GM23338 (cell line): ENCODE measurements around the gene FAM161B. TPM values are rescaled to one million over a fixed set of nuclear protein-coding genes. Genes with fewer than 3 reads are reported as not detected.

Experiments
- ATAC-seq: fragments of 200-7000 bp; cut with Tn5 transposase; 3 replicates; pipeline ENCODE4 v1.9.1; 2020
- DNase-seq: peaks from one replicate; pipeline ENCODE4 v3.0.0-alpha.2; 2015; ENCODE audit warnings: low spot score
- H2AFZ ChIP-seq: fragments of 200-600 bp; sonication (generic); 2 replicates; pipeline ENCODE4 v1.8.0; 2016; ENCODE audit warnings: antibody characterized with exemption, mild to moderate bottlenecking, moderate library complexity
- H3F3A ChIP-seq: fragments of 200-600 bp; sonication (generic); replicated peaks from 2 replicates; pipeline ENCODE4 v1.8.0; 2017; ENCODE audit warnings: antibody characterized with exemption, mixed run types, low read depth
- H3K27ac ChIP-seq: fragments of 200-600 bp; sonication (generic); 2 replicates; pipeline ENCODE4 v1.6.1; 2016; ENCODE audit warnings: low read depth
- H3K27me3 ChIP-seq: fragments of 200-600 bp; sonication (generic); 2 replicates; pipeline ENCODE4 v1.8.0; 2016; ENCODE audit warnings: mild to moderate bottlenecking, mixed run types, moderate library complexity; ENCODE audit not compliant: insufficient read depth
- H3K36me3 ChIP-seq: fragments of 200-600 bp; sonication (generic); 2 replicates; pipeline ENCODE4 v1.8.0; 2016; ENCODE audit warnings: mild to moderate bottlenecking; ENCODE audit not compliant: insufficient read depth
- H3K4me1 ChIP-seq: fragments of 200-600 bp; sonication (generic); 2 replicates; pipeline ENCODE4 v1.8.0; 2016; ENCODE audit warnings: mild to moderate bottlenecking, moderate library complexity; ENCODE audit not compliant: insufficient read depth
- H3K4me2 ChIP-seq: fragments of 200-600 bp; sonication (generic); 2 replicates; pipeline ENCODE4 v1.7.1; 2017; ENCODE audit warnings: mixed run types
- H3K4me3 ChIP-seq: fragments of 200-600 bp; sonication (generic); 2 replicates; pipeline ENCODE4 v1.6.1; 2016; ENCODE audit warnings: mixed run types
- H3K79me2 ChIP-seq: fragments of 200-600 bp; sonication (generic); replicated peaks from 2 replicates; pipeline ENCODE4 v1.8.0; 2017; ENCODE audit warnings: mild to moderate bottlenecking; ENCODE audit not compliant: insufficient read depth
- H3K9me2 ChIP-seq: fragments of 200-600 bp; sonication (generic); 2 replicates; pipeline ENCODE4 v1.8.0; 2017; ENCODE audit not compliant: insufficient read depth
- H4K20me1 ChIP-seq: fragments of 200-600 bp; sonication (generic); replicated peaks from 2 replicates; pipeline ENCODE4 v1.8.0; 2017; ENCODE audit warnings: mild to moderate bottlenecking; ENCODE audit not compliant: insufficient read depth
- H3K27ac Mint-ChIP-seq: 2 replicates; pipeline ENCODE4 v1.8.0; 2020; ENCODE audit warnings: inconsistent platforms, mild to moderate bottlenecking, moderate library complexity, mixed read lengths
- H3K27me3 Mint-ChIP-seq: 3 replicates; pipeline ENCODE4 v1.8.0; 2022; ENCODE audit warnings: low read depth, mild to moderate bottlenecking, moderate library complexity, mixed read lengths, inconsistent platforms; ENCODE audit not compliant: insufficient read depth, poor library complexity
- H3K36me3 Mint-ChIP-seq: 3 replicates; pipeline ENCODE4 v1.8.0; 2021; ENCODE audit warnings: low read depth, mild to moderate bottlenecking, inconsistent platforms, moderate library complexity, mixed read lengths
- H3K4me1 Mint-ChIP-seq: 3 replicates; pipeline ENCODE4 v1.8.0; 2020; ENCODE audit warnings: mild to moderate bottlenecking, inconsistent platforms, mixed read lengths
- H3K4me3 Mint-ChIP-seq: 3 replicates; pipeline ENCODE4 v1.8.0; 2021; ENCODE audit warnings: moderate library complexity, mild to moderate bottlenecking, inconsistent platforms, mixed read lengths
- H3K9me3 Mint-ChIP-seq: 3 replicates; pipeline ENCODE4 v1.8.0; 2020; ENCODE audit warnings: moderate library complexity, mild to moderate bottlenecking, inconsistent platforms, mixed read lengths
- POLR2AphosphoS5 ChIP-seq: IDR thresholded peaks from 2 replicates; pipeline ENCODE4 v1.6.1; 2016; ENCODE audit warnings: antibody characterized with exemption, low read depth
- ZNF114 ChIP-seq: fragments of 250-450 bp; sonication (Bioruptor Pico); IDR thresholded peaks from 2 replicates; pipeline ENCODE4 v1.5.0; 2020; ENCODE audit warnings: mild to moderate bottlenecking, moderate library complexity
- ZNF462 ChIP-seq: fragments of 250-450 bp; sonication (Bioruptor Pico); IDR thresholded peaks from 2 replicates; pipeline ENCODE4 v1.5.0; 2020; ENCODE audit warnings: mild to moderate bottlenecking, moderate library complexity
- polyA plus RNA-seq: library from polyadenylated mRNA; unstranded; fragments of >200 nt; fragmentation: Nextera tagmentation; extraction: Ambion mirVana; gene quantifications from 2 replicates; pipeline ENCODE4 v1.2.1, GENCODE V29; 2016
- total RNA-seq: library from RNA; depleted of rRNA; stranded (reverse); fragments of >200 nt; shearing (Covaris generic); gene quantifications from 2 replicates; pipeline ENCODE4 v1.2.3, GENCODE V29; 2014

The FAM161B gene
- total and polyA plus RNA-seq, 2 experiments from 2014 or later: 0.28 to 2.8 TPM

DNA sequence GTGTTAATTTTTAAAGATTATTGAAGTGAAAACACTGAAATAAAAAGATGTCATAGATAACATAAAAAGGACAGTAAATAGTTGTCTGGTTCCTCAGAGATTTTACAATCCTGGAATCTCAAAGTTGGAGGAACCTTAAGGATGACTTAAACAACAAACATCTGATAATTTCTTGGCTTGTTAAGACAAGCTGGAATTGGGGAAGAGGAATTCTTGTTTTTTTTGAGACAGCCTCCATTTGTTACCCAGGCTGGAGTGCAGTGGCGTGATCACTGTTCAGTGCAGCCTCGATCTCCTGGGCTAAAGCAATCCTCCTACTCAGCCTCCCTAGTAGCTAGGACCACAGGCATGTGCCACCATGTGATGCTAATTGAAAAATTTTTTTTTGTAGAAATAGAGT is 60.9 kb downstream of the FAM161B start:
- Histone ChIP-seq H3K9me2 (no peaks in the 10 kb centered on the region), H2AFZ (no peak overlapping the region), H4K20me1 (peaks cover 3% of the 10 kb centered on the region; the same call in 1 of the 2 replicates), H3F3A (peaks cover 4% of the 10 kb centered on the region; the same call in 1 of the 2 replicates), H3K27ac (no peak overlapping the region; the same call in 1 of the 2 replicates), H3K79me2 (peaks cover 56% of the 10 kb centered on the region), H3K4me3 (no peak overlapping the region), H3K4me2 (no peak overlapping the region), H3K27me3 (no peaks in the 10 kb centered on the region), H3K4me1 (peaks cover 8% of the 10 kb centered on the region; the same call in 1 of the 2 replicates), H3K36me3 (0 out of 2 replicates have a peak, but pooled peaks cover 2% of the 10 kb centered on the region)
- H3K4me1 Mint-ChIP-seq: peaks cover 8% of the 10 kb centered on the region; the same call in 2 of the 3 replicates
- H3K36me3 Mint-ChIP-seq: peaks cover 9% of the 10 kb centered on the region
- H3K4me3 Mint-ChIP-seq: no peak overlapping the region; the same call in 2 of the 3 replicates
- ATAC-seq (no peak), DNase-seq (no peak)
- peaks cover 8% of the 10 kb centered on the region for H3K27me3 Mint-ChIP-seq
- H3K27ac Mint-ChIP-seq: no peak overlapping the region
- TF ChIP-seq POLR2AphosphoS5: no peak
- TF ChIP-seq ZNF462: no peak
- H3K9me3 Mint-ChIP-seq: no peaks in the 10 kb centered on the region

GRCh38 chr14:73888460-73888725 is 61.5 kb downstream of the FAM161B start:
- Histone ChIP-seq H3K9me2 (no peaks in the 10 kb centered on the region), H3K4me3 (no peak overlapping the region), H3K27me3 (no peaks in the 10 kb centered on the region), H3K27ac (no peak overlapping the region), H3K79me2 (peaks cover 56% of the 10 kb centered on the region), H3K4me1 (peaks cover 8% of the 10 kb centered on the region; the same call in 1 of the 2 replicates), H3K36me3 (no peaks in the 10 kb centered on the region), H3F3A (peaks cover 4% of the 10 kb centered on the region; the same call in 1 of the 2 replicates), H2AFZ (no peak overlapping the region), H4K20me1 (peaks cover 3% of the 10 kb centered on the region; the same call in 1 of the 2 replicates), H3K4me2 (no peak overlapping the region)
- no peaks in the 10 kb centered on the region for H3K9me3 Mint-ChIP-seq
- H3K27ac Mint-ChIP-seq: no peak overlapping the region
- no peak for TF ChIP-seq ZNF114 (CRISPR knock-in tag)
- peaks cover 5% of the 10 kb centered on the region; the same call in 2 of the 3 replicates for H3K36me3 Mint-ChIP-seq
- H3K4me1 Mint-ChIP-seq: peaks cover 8% of the 10 kb centered on the region; the same call in 2 of the 3 replicates
- H3K27me3 Mint-ChIP-seq: peaks cover 8% of the 10 kb centered on the region
- no peak overlapping the region for H3K4me3 Mint-ChIP-seq
- DNase-seq (no peak), ATAC-seq (no peak)
